IMR-90 (cell line): ENCODE data around the gene SYNPO2. TPM values are rescaled to one million over a fixed set of nuclear protein-coding genes. Genes with fewer than 3 reads are reported as not detected.

Experiments used
- ATAC-seq: fragments of 200-7000 bp; cut with Tn5 transposase; 2 replicates; pipeline ENCODE4 v1.9.1; 2020; ENCODE audit warnings: low read depth, mild to moderate bottlenecking, moderate library complexity
- BruUV-seq: library from RNA; stranded (reverse); fragments of 400-500 nt; replicated peaks from 2 replicates; lab custom pipeline; 2021; lab: Mats Ljungman, UMichigan
- CTCF ChIA-PET: fragments of 300-600 bp; formaldehyde crosslinking; extraction: SDS; loops from one replicate; lab custom pipeline; 2021; ENCODE audit warnings: antibody characterized with exemption; lab: Yijun Ruan, JAX
- POLR2A ChIA-PET: fragments of 300-600 bp; sonication (Branson Sonifier 250); formaldehyde crosslinking; loops from one replicate; lab custom pipeline; 2022; ENCODE audit warnings: antibody characterized with exemption; ENCODE audit not compliant: unreplicated experiment; lab: Charles Lee
- DNase-seq: peaks from one replicate; pipeline ENCODE4 v3.0.0; 2013
- H2AFZ ChIP-seq: replicated peaks from 2 replicates; pipeline ENCODE3; 2013; ENCODE audit warnings: low read length, mild to moderate bottlenecking; ENCODE audit not compliant: poor library complexity
- H2AK5ac ChIP-seq: 2 replicates; pipeline ENCODE4 v1.6.1; 2013; ENCODE audit warnings: low read depth, low read length, inconsistent platforms
- H2AK9ac ChIP-seq: replicated peaks from 2 replicates; pipeline ENCODE3; 2013; ENCODE audit warnings: mild to moderate bottlenecking, low read depth, low read length, moderate library complexity; ENCODE audit not compliant: poor library complexity
- H2BK120ac ChIP-seq: 2 replicates; pipeline ENCODE4 v1.6.1; 2013; ENCODE audit warnings: low read depth, low read length, inconsistent platforms
- H2BK15ac ChIP-seq: 3 replicates; pipeline ENCODE4 v1.6.1; 2013; ENCODE audit warnings: low read depth, low read length, inconsistent platforms
- H2BK20ac ChIP-seq: 2 replicates; pipeline ENCODE4 v1.6.1; 2013; ENCODE audit warnings: low read depth, mild to moderate bottlenecking, inconsistent platforms, low read length, moderate library complexity
- H2BK5ac ChIP-seq: 2 replicates; pipeline ENCODE4 v1.6.1; 2013; ENCODE audit warnings: mild to moderate bottlenecking, low read depth, low read length, inconsistent platforms; ENCODE audit not compliant: poor library complexity, severe bottlenecking
- H3K14ac ChIP-seq: replicated peaks from 2 replicates; pipeline ENCODE4 v1.6.1; 2013; ENCODE audit warnings: low read depth, low read length, inconsistent platforms
- H3K18ac ChIP-seq: 2 replicates; pipeline ENCODE4 v1.6.1; 2013; ENCODE audit warnings: low read depth, low read length, control low read depth
- H3K23ac ChIP-seq: 2 replicates; pipeline ENCODE4 v1.6.1; 2013; ENCODE audit warnings: low read depth, low read length, inconsistent platforms
- H3K27ac ChIP-seq: 2 replicates; pipeline ENCODE4 v1.5.1; 2013; ENCODE audit warnings: mild to moderate bottlenecking, control low read depth, low read length; ENCODE audit not compliant: insufficient read depth
- H3K27me3 ChIP-seq: 2 replicates; pipeline ENCODE4 v1.6.1; 2013; ENCODE audit warnings: low read length; ENCODE audit not compliant: control insufficient read depth, insufficient read depth
- H3K36me3 ChIP-seq: 2 replicates; pipeline ENCODE4 v1.6.1; 2013; ENCODE audit warnings: low read length, mixed read lengths; ENCODE audit not compliant: control insufficient read depth, insufficient read depth
- H3K4ac ChIP-seq: 2 replicates; pipeline ENCODE4 v1.6.1; 2013; ENCODE audit warnings: low read depth, low read length, inconsistent platforms
- H3K4me1 ChIP-seq: 2 replicates; pipeline ENCODE4 v1.6.1; 2013; ENCODE audit warnings: low read length, mixed read lengths; ENCODE audit not compliant: control insufficient read depth, insufficient read depth
- H3K4me2 ChIP-seq: 2 replicates; pipeline ENCODE4 v1.6.1; 2013; ENCODE audit warnings: low read depth, mild to moderate bottlenecking, control low read depth, low read length, moderate library complexity
- H3K4me3 ChIP-seq: 2 replicates; pipeline ENCODE4 v1.5.1; 2013; ENCODE audit warnings: low read depth, mild to moderate bottlenecking, control low read depth, low read length, moderate library complexity; ENCODE audit not compliant: insufficient read depth
- H3K56ac ChIP-seq: 2 replicates; pipeline ENCODE4 v1.6.1; 2013; ENCODE audit warnings: low read length, inconsistent platforms; ENCODE audit not compliant: insufficient read depth; ENCODE audit errors: extremely low read depth
- H3K79me1 ChIP-seq, 2 experiments: 2 replicates each; pipeline ENCODE4 v1.6.1; 2013; ENCODE audit warnings: low read length in 2 of 2, inconsistent platforms in 1 of 2, low read depth in 1 of 2
- H3K9ac ChIP-seq: 2 replicates; pipeline ENCODE4 v1.6.1; 2013; ENCODE audit warnings: low read depth, low read length, control low read depth
- H3K9me1 ChIP-seq: 2 replicates; pipeline ENCODE4 v1.6.1; 2013; ENCODE audit warnings: low read length, inconsistent platforms; ENCODE audit not compliant: insufficient read depth
- H3K9me3 ChIP-seq: 2 replicates; pipeline ENCODE4 v1.6.1; 2013; ENCODE audit warnings: low read length; ENCODE audit not compliant: control insufficient read depth, insufficient read depth
- H4K20me1 ChIP-seq: 2 replicates; pipeline ENCODE4 v1.6.1; 2013; ENCODE audit warnings: low read length, inconsistent platforms; ENCODE audit not compliant: insufficient read depth
- H4K5ac ChIP-seq: 2 replicates; pipeline ENCODE4 v1.6.1; 2013; ENCODE audit warnings: mild to moderate bottlenecking, low read depth, low read length, control low read depth
- H4K8ac ChIP-seq, 2 experiments: 2 replicates each; pipeline ENCODE4 v1.6.1; 2013; ENCODE audit warnings: low read depth in 2 of 2, low read length in 2 of 2, control low read depth in 1 of 2, inconsistent platforms in 1 of 2
- H4K91ac ChIP-seq: 2 replicates; pipeline ENCODE4 v1.6.1; 2013; ENCODE audit warnings: low read depth, low read length, inconsistent platforms; ENCODE audit not compliant: insufficient read depth
- BHLHE40 ChIP-seq: fragments of 150-350 bp; IDR thresholded peaks from 2 replicates; pipeline ENCODE4 v1.6.1; 2016; ENCODE audit warnings: mild to moderate bottlenecking, low read depth, low read length
- CEBPB ChIP-seq: IDR thresholded peaks from 2 replicates; pipeline ENCODE4 v1.6.1; 2012; ENCODE audit warnings: low read depth, low read length, improper control_type of control experiment
- CHD1 ChIP-seq: IDR thresholded peaks from 2 replicates; pipeline ENCODE4 v1.6.1; 2012; ENCODE audit warnings: low read depth, low read length, improper control_type of control experiment
- FOS ChIP-seq: fragments of 150-350 bp; IDR thresholded peaks from 2 replicates; pipeline ENCODE4 v1.6.1; 2016; ENCODE audit warnings: low read depth, low read length
- MAFK ChIP-seq: IDR thresholded peaks from 2 replicates; pipeline ENCODE4 v1.6.1; 2012; ENCODE audit warnings: low read depth, low read length, improper control_type of control experiment
- MAZ ChIP-seq: IDR thresholded peaks from 2 replicates; pipeline ENCODE4 v1.6.1; 2012; ENCODE audit warnings: low read depth, mild to moderate bottlenecking, low read length, improper control_type of control experiment, moderate library complexity, borderline replicate concordance
- MXI1 ChIP-seq: IDR thresholded peaks from 2 replicates; pipeline ENCODE4 v1.6.1; 2012; ENCODE audit warnings: low read depth, mild to moderate bottlenecking, low read length, moderate library complexity, borderline replicate concordance
- NFE2L2 ChIP-seq: fragments of 150-350 bp; IDR thresholded peaks from 2 replicates; pipeline ENCODE4 v1.6.1; 2016; ENCODE audit warnings: low read depth, mild to moderate bottlenecking, low read length
- RAD21 ChIP-seq: IDR thresholded peaks from 2 replicates; pipeline ENCODE4 v1.6.1; 2012; ENCODE audit warnings: low read length, improper control_type of control experiment
- RCOR1 ChIP-seq: IDR thresholded peaks from 2 replicates; pipeline ENCODE4 v1.6.1; 2012; ENCODE audit warnings: mild to moderate bottlenecking, low read length, improper control_type of control experiment; ENCODE audit not compliant: insufficient replicate concordance
- RFX5 ChIP-seq: IDR thresholded peaks from 2 replicates; pipeline ENCODE4 v1.8.0; 2012; ENCODE audit warnings: low read depth, mild to moderate bottlenecking, low read length, moderate library complexity
- SMC3 ChIP-seq: fragments of 150-350 bp; IDR thresholded peaks from 2 replicates; pipeline ENCODE4 v1.6.1; 2016; ENCODE audit warnings: low read depth, mild to moderate bottlenecking, antibody characterized with exemption, low read length, moderate library complexity
- WGBS, 2 experiments: methylation state at CpG; one replicate each; pipeline versions ENCODE4 v1.1.5 to v1.1.7; 2013; ENCODE audit warnings: missing lambda C conversion rate in 2 of 2; ENCODE audit not compliant: insufficient read length in 1 of 2; ENCODE audit errors: extremely low coverage in 2 of 2; 5-methylcytosine and 5-hydroxymethylcytosine counted together
- dilution Hi-C: fragments of 300-500 bp; cut with HindIII; formaldehyde crosslinking; loops from one replicate; pipeline ENCODE4 v1.14.3; 2018; ENCODE audit warnings: low sequenced_read_pairs; ENCODE audit not compliant: unreplicated experiment
- in situ Hi-C: fragments of 300-500 bp; cut with MboI; formaldehyde crosslinking; loops from 3 replicates; pipeline ENCODE4 v1.14.3; 2019; ENCODE audit warnings: low sequenced_read_pairs, inconsistent platforms, mixed read lengths
- intact Hi-C: fragments of 100-400 bp; cut with micrococcal nuclease; formaldehyde crosslinking; loops from 2 replicates; pipeline ENCODE4 v1.10.0; 2022
- polyA plus RNA-seq, 3 experiments: library from polyadenylated mRNA; depleted of rRNA; stranded (reverse); fragments of >200 nt; gene quantifications; 2 replicates each; pipeline ENCODE4 v1.2.3, GENCODE V29; 2012; ENCODE audit warnings: low replicate concordance in 1 of 3
- total RNA-seq: library from RNA; depleted of rRNA; stranded (reverse); fragments of >200 nt; gene quantifications from 2 replicates; pipeline ENCODE4 v1.2.3, GENCODE V29; 2012
- TF ChIP-seq, protein P1 (sequence below): fragments of 150-350 bp; IDR thresholded peaks from 2 replicates; pipeline ENCODE4 v1.6.1; 2017; ENCODE audit warnings: mild to moderate bottlenecking, antibody characterized with exemption, low read length, low read depth
- TF ChIP-seq, protein P2 (sequence below): fragments of 150-350 bp; IDR thresholded peaks from 2 replicates; pipeline ENCODE4 v1.6.1; 2016; ENCODE audit warnings: low read depth, mild to moderate bottlenecking, low read length, moderate library complexity, borderline replicate concordance

SYNPO2 gene
- total and polyA plus RNA-seq, 2 of the 4 experiments (the other 2 are of a cell fraction) = 0.99 to 1.8 TPM

GRCh38 chr4:118981839-118982381 lies 93.3 kb downstream of the SYNPO2 start (continued):
- no peak for TF ChIP-seq MAFK

DNA sequence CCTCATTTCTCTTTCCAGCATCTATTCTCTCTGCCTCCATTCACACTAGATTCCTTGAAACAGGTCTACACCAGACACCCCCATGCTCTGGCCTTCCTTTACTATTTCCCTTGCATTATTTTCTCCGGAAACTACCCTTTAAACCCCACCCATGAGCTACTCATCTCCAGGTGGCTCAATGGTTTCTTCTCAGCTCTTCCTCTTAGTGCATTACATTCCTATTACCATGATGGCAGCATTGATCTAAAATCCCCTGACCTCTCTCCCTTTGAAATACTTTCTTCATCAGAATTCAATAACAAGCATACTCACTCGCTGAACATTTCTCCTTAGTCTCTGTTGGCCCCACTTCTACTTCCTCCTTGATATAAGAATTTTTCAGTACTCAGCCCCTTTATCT lies 94.6 kb downstream of the SYNPO2 start:
- Histone ChIP-seq H3K4ac (peak overlapping the region; percentile 81; the same call in 1 of the 2 replicates), H4K5ac (peak overlapping the region; percentile 98; the same call in 1 of the 2 replicates), H3K27me3 (no peaks in the 10 kb centered on the region), H3K14ac (peak overlapping the region; percentile 46; the same call in 1 of the 2 replicates), H3K18ac (peak overlapping the region; percentile 97; the same call in 1 of the 2 replicates), H3K9me3 (no peaks in the 10 kb centered on the region), H3K4me2 (no peak overlapping the region), H3K4me1 (peaks cover 21% of the 10 kb centered on the region), H2AK9ac (no peak overlapping the region), H3K9ac (no peak overlapping the region), H2BK5ac (no peak overlapping the region), H4K91ac (peak overlapping the region; percentile 60; the same call in 1 of the 2 replicates), H3K36me3 (no peaks in the 10 kb centered on the region), H3K23ac (peak overlapping the region; percentile 1; the same call in 1 of the 2 replicates), H3K79me1 (no peaks in the 10 kb centered on the region), H4K20me1 (no peaks in the 10 kb centered on the region), H3K27ac (no peak overlapping the region), H4K8ac (peak overlapping the region; percentile 21 to 84; a peak in 3 of 4 replicates), H3K9me1 (no peaks in the 10 kb centered on the region), H2BK20ac (peak overlapping the region; percentile 82), H2BK120ac (peak overlapping the region; percentile 85), H3K56ac (no peak overlapping the region), H2AFZ (no peak overlapping the region), H2BK15ac (peak overlapping the region; percentile 80), H2AK5ac (no peak overlapping the region), H3K4me3 (no peak overlapping the region)
- TF ChIP-seq BHLHE40 = no peak
- TF ChIP-seq SMC3 = no peak
- TF ChIP-seq MAFK = no peak
- TF ChIP-seq RAD21 = no peak
- no peak for TF ChIP-seq RFX5
- TF ChIP-seq CEBPB = no peak
- no peak for TF ChIP-seq NFE2L2
- TF ChIP-seq FOS = no peak
- TF ChIP-seq MXI1 = no peak
- TF ChIP-seq MAZ = no peak
- TF ChIP-seq CHD1 = no peak
- no peak for TF ChIP-seq RCOR1
- TF ChIP-seq, protein P1, sequence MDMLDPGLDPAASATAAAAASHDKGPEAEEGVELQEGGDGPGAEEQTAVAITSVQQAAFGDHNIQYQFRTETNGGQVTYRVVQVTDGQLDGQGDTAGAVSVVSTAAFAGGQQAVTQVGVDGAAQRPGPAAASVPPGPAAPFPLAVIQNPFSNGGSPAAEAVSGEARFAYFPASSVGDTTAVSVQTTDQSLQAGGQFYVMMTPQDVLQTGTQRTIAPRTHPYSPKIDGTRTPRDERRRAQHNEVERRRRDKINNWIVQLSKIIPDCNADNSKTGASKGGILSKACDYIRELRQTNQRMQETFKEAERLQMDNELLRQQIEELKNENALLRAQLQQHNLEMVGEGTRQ = no peak
- TF ChIP-seq, protein P2, sequence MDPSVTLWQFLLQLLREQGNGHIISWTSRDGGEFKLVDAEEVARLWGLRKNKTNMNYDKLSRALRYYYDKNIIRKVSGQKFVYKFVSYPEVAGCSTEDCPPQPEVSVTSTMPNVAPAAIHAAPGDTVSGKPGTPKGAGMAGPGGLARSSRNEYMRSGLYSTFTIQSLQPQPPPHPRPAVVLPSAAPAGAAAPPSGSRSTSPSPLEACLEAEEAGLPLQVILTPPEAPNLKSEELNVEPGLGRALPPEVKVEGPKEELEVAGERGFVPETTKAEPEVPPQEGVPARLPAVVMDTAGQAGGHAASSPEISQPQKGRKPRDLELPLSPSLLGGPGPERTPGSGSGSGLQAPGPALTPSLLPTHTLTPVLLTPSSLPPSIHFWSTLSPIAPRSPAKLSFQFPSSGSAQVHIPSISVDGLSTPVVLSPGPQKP = no peak
- in situ Hi-C loops (loop anchor here (5.0 to 10.0 kb wide), 3 partner anchors 232 to 1074 kb away; partner anchors contain the start of gene USP53), intact Hi-C loops (loop anchor here (5.0 kb wide), 4 partner anchors 119 to 644 kb away; partner anchors contain the start of gene PDE5A), dilution Hi-C loops (no loop called here)
- DNase-seq (no peak), ATAC-seq (no peak)
- ChIA-PET CTCF (interaction anchor here (1.2 to 1.6 kb wide), 4 partner anchors 11 to 507 kb away, joined by 3 to 5 read pairs (median 4); no protein-coding TSS in a partner anchor), POLR2A (interaction anchor here (0.9 kb wide), 1 partner anchor 51 kb away, joined by 3 read pairs; no protein-coding TSS in a partner anchor)
- BruUV-seq = no TSS peak
- WGBS, 2 experiments = 43% methylated on average over 2 of the region's 2 CpGs; no CpG with 5 or more reads in 1 of the 2 experiments
